ENCODE measurements around the gene CDYL.

GRCh38 chr6:4760773-4761172, 15.4 kb upstream of the CDYL start:
- no peak for TF ChIP-seq CTCF (IDR thresholded peaks at IDR 0.05; ENCODE audit: low read depth, low read length)
- no peak for TF ChIP-seq EZH2phosphoT487 (IDR thresholded peaks at IDR 0.05; ENCODE audit: low read depth)

All from OCI-LY3 (cell line).